ENCODE measurements around the gene SMARCD1. TPM values are rescaled to one million over a fixed set of nuclear protein-coding genes. Genes with fewer than 3 reads are reported as not detected.

SMARCD1 gene
- total RNA-seq, 1 donor from 2014 or later = 112 TPM

- no peaks in the 10 kb centered on the region for H3K9me3 Mint-ChIP-seq
- no peak overlapping the region for H3K4me3 Mint-ChIP-seq
- H3K36me3 Mint-ChIP-seq = peaks cover 53% of the 10 kb centered on the region
- no peaks in the 10 kb centered on the region for H3K4me1 Mint-ChIP-seq
- no peak for TF ChIP-seq CTCF (IDR thresholded peaks at IDR 0.05; ENCODE audit: unreplicated experiment)
- H3K27ac Mint-ChIP-seq = no peak overlapping the region
- no peaks in the 10 kb centered on the region for H3K27me3 Mint-ChIP-seq (ENCODE audit: low read depth)
- no peak for DNase-seq (ENCODE audit: low spot score in 2 of 2, unreplicated experiment in 2 of 2)
These were observed 12.8 kb downstream of the SMARCD1 start for GRCh38 chr12:50097952-50098351.

GRCh38 chr12:50099302-50100008 lies 14.3 kb downstream of the SMARCD1 start:
- Mint-ChIP-seq H3K27ac (peak overlapping the region; percentile 7), H3K4me3 (no peak overlapping the region), H3K4me1 (peaks cover 9% of the 10 kb centered on the region), H3K27me3 (ENCODE audit: low read depth) (no peaks in the 10 kb centered on the region), H3K9me3 (no peaks in the 10 kb centered on the region), H3K36me3 (peaks cover 47% of the 10 kb centered on the region)
- DNase-seq (ENCODE audit: low spot score in 2 of 2, unreplicated experiment in 2 of 2) = no peak
- TF ChIP-seq CTCF (IDR thresholded peaks at IDR 0.05; ENCODE audit: unreplicated experiment) = no peak

- Mint-ChIP-seq H3K4me1 (peaks cover 9% of the 10 kb centered on the region), H3K36me3 (peaks cover 40% of the 10 kb centered on the region), H3K27me3 (ENCODE audit: low read depth) (no peaks in the 10 kb centered on the region), H3K4me3 (no peak overlapping the region), H3K27ac (peak overlapping the region; percentile 70), H3K9me3 (no peaks in the 10 kb centered on the region)
- DNase-seq (ENCODE audit: low spot score in 2 of 2, unreplicated experiment in 2 of 2) = no peak
- no peak for TF ChIP-seq CTCF (IDR thresholded peaks at IDR 0.05; ENCODE audit: unreplicated experiment)
These were observed 15.4 kb downstream of the SMARCD1 start for GRCh38 chr12:50100561-50100960.

- peaks cover 29% of the 10 kb centered on the region for H3K36me3 Mint-ChIP-seq
- H3K4me1 Mint-ChIP-seq = peaks cover 9% of the 10 kb centered on the region
- no peaks in the 10 kb centered on the region for H3K9me3 Mint-ChIP-seq
- no peak for DNase-seq (ENCODE audit: low spot score in 2 of 2, unreplicated experiment in 2 of 2)
- peak overlapping the region; percentile 48 for H3K27ac Mint-ChIP-seq
- no peak overlapping the region for H3K4me3 Mint-ChIP-seq
- TF ChIP-seq CTCF (IDR thresholded peaks at IDR 0.05; ENCODE audit: unreplicated experiment) = peak; percentile 26
- no peaks in the 10 kb centered on the region for H3K27me3 Mint-ChIP-seq (ENCODE audit: low read depth)
These were observed 16.5 kb downstream of the SMARCD1 start for GRCh38 chr12:50101663-50102062.

GRCh38 chr12:50102131-50102531 lies 17.0 kb downstream of the SMARCD1 start:
- peaks cover 25% of the 10 kb centered on the region for H3K36me3 Mint-ChIP-seq
- no peak overlapping the region for H3K4me3 Mint-ChIP-seq
- DNase-seq (ENCODE audit: low spot score in 2 of 2, unreplicated experiment in 2 of 2) = no peak
- H3K27ac Mint-ChIP-seq = peak overlapping the region; percentile 43
- no peaks in the 10 kb centered on the region for H3K9me3 Mint-ChIP-seq
- H3K27me3 Mint-ChIP-seq (ENCODE audit: low read depth) = no peaks in the 10 kb centered on the region
- peaks cover 9% of the 10 kb centered on the region for H3K4me1 Mint-ChIP-seq
- TF ChIP-seq CTCF (IDR thresholded peaks at IDR 0.05; ENCODE audit: unreplicated experiment) = no peak

All from mesothelial cell of epicardium (in vitro differentiated cells).